CD4-positive, alpha-beta T cell (primary cell): ENCODE data around the gene PPARG. TPM values are rescaled to one million over a fixed set of nuclear protein-coding genes. Genes with fewer than 3 reads are reported as not detected.

ENCODE experiments used
- ATAC-seq: fragments of 200-7000 bp; cut with Tn5 transposase; one replicate; pipeline ENCODE4 v1.10.0; 2022; ENCODE audit warnings: mild to moderate bottlenecking; ENCODE audit not compliant: poor library complexity
- CTCF ChIA-PET: fragments of 350-600 bp; sonication (Branson Sonifier 250); formaldehyde crosslinking; loops from one replicate; lab custom pipeline; 2021; ENCODE audit warnings: antibody characterized with exemption, inconsistent platforms; lab: Charles Lee
- POLR2A ChIA-PET: fragments of 350-600 bp; sonication (Branson Sonifier 250); formaldehyde crosslinking; loops from one replicate; lab custom pipeline; 2021; ENCODE audit warnings: antibody characterized with exemption, inconsistent platforms; lab: Charles Lee
- DNase-seq, 14 experiments: peaks; one replicate each; pipeline ENCODE4 v3.0.0-alpha.2; 2013 to 2020; ENCODE audit warnings: mixed read lengths in 2 of 14
- H3K27ac ChIP-seq, 2 donors: one replicate each; pipeline versions ENCODE4 v1.5.1 to v1.7.0; 2013; ENCODE audit warnings: low read length in 2 of 2, low read depth in 1 of 2, mild to moderate bottlenecking in 1 of 2
- H3K27me3 ChIP-seq, 2 experiments: 1 replicate in 1 of 2; 2 replicates in 1 of 2; pipeline versions ENCODE4 v1.6.1 to v1.7.0; 2013; ENCODE audit warnings: low read length in 2 of 2, control low read depth in 1 of 2, mild to moderate bottlenecking in 1 of 2, moderate library complexity in 1 of 2; ENCODE audit not compliant: insufficient read depth in 2 of 2, control insufficient read depth in 1 of 2
- H3K36me3 ChIP-seq: one replicate; pipeline ENCODE4 v1.6.1; 2013; ENCODE audit warnings: low read length, control low read depth; ENCODE audit not compliant: insufficient read depth
- H3K4me1 ChIP-seq: one replicate; pipeline ENCODE4 v1.6.1; 2013; ENCODE audit warnings: low read length, control low read depth; ENCODE audit not compliant: insufficient read depth
- H3K4me3 ChIP-seq: one replicate; pipeline ENCODE4 v1.5.1; 2013; ENCODE audit warnings: mild to moderate bottlenecking, low read length, moderate library complexity
- H3K9me3 ChIP-seq, 2 experiments: 1 replicate in 1 of 2; 2 replicates in 1 of 2; pipeline versions ENCODE4 v1.6.1 to v1.7.0; 2013; ENCODE audit warnings: low read length in 2 of 2, mild to moderate bottlenecking in 2 of 2, control low read depth in 1 of 2, moderate library complexity in 1 of 2; ENCODE audit not compliant: control insufficient read depth in 1 of 2, insufficient read depth in 1 of 2
- H3K27ac Mint-ChIP-seq: one replicate; pipeline ENCODE4 v1.8.0; 2020; ENCODE audit warnings: mixed read lengths
- H3K27me3 Mint-ChIP-seq: one replicate; pipeline ENCODE4 v1.8.0; 2021; ENCODE audit warnings: mixed read lengths
- H3K36me3 Mint-ChIP-seq: one replicate; pipeline ENCODE4 v1.8.0; 2021; ENCODE audit warnings: low read depth, mixed read lengths
- H3K4me1 Mint-ChIP-seq: one replicate; pipeline ENCODE4 v1.8.0; 2021; ENCODE audit warnings: low read depth, mixed read lengths
- H3K4me3 Mint-ChIP-seq: one replicate; pipeline ENCODE4 v1.8.0; 2020; ENCODE audit warnings: mild to moderate bottlenecking, mixed read lengths
- H3K9me3 Mint-ChIP-seq: one replicate; pipeline ENCODE4 v1.8.0; 2020; ENCODE audit warnings: mixed read lengths
- CTCF ChIP-seq: fragments of 200-600 bp; IDR thresholded peaks from one replicate; pipeline ENCODE4 v1.8.0; 2022; ENCODE audit warnings: antibody characterized with exemption, mild to moderate bottlenecking
- intact Hi-C, 2 experiments: fragments of 100-400 bp; cut with DNase I in 1 of 2; cut with micrococcal nuclease in 1 of 2; formaldehyde crosslinking; loops; one replicate each; pipeline versions ENCODE4 v1.15.1 to v1.9.0; 2023 to 2025; cut with DNase I, micrococcal nuclease
- total RNA-seq, 174 experiments: library from RNA in 2 of 174; stranded (reverse) in 2 of 174; gene quantifications; one replicate each; pipeline ENCODE4 v1.2.3 and lab custom pipeline; 2021 to 2026

The PPARG gene
- total RNA-seq, 2 experiments from 2014 or later, result 0.27 to 0.75 TPM

- Mint-ChIP-seq H3K4me1 (peaks cover 18% of the 10 kb centered on the region), H3K36me3 (no peaks in the 10 kb centered on the region), H3K4me3 (no peak overlapping the region), H3K27me3 (no peaks in the 10 kb centered on the region), H3K27ac (no peak overlapping the region), H3K9me3 (no peaks in the 10 kb centered on the region)
- ATAC-seq (no peak), DNase-seq (no peak)
- POLR2A ChIA-PET, result no interaction called here
- Histone ChIP-seq H3K27ac (no peak overlapping the region), H3K9me3 (no peaks in the 10 kb centered on the region), H3K27me3 (no peaks in the 10 kb centered on the region), H3K36me3 (no peaks in the 10 kb centered on the region), H3K4me3 (no peak overlapping the region), H3K4me1 (peaks cover 11% of the 10 kb centered on the region)
- intact Hi-C loops, result no loop called here
- no peak for TF ChIP-seq CTCF
- CTCF ChIA-PET, result no interaction called here
Observed at GRCh38 chr3:12461097-12461649, 172.3 kb downstream of the PPARG start.

GRCh38 chr3:12462159-12462947 is 173.5 kb downstream of the PPARG start:
- Mint-ChIP-seq H3K9me3 (no peaks in the 10 kb centered on the region), H3K4me3 (peak overlapping the region; percentile 72), H3K4me1 (peaks cover 18% of the 10 kb centered on the region), H3K27ac (peak overlapping the region; percentile 69), H3K27me3 (no peaks in the 10 kb centered on the region), H3K36me3 (no peaks in the 10 kb centered on the region)
- intact Hi-C loops, result no loop called here
- POLR2A ChIA-PET, result no interaction called here
- H3K27ac ChIP-seq, result peak overlapping the region in 1 of 2 donors; percentile 3
- peak; percentile 71 for ATAC-seq
- no peak overlapping the region for H3K4me3 ChIP-seq
- H3K36me3 ChIP-seq, result no peaks in the 10 kb centered on the region
- peak in 6 of 14 experiments; percentile 27 to 53 (median 31) for DNase-seq
- no peaks in the 10 kb centered on the region for H3K27me3 ChIP-seq
- no peak for TF ChIP-seq CTCF
- CTCF ChIA-PET, result no interaction called here
- H3K4me1 ChIP-seq, result peaks cover 11% of the 10 kb centered on the region
- H3K9me3 ChIP-seq, result no peaks in the 10 kb centered on the region

GRCh38 chr3:12463686-12464085 is 174.8 kb downstream of the PPARG start:
- Mint-ChIP-seq H3K4me3 (no peak overlapping the region), H3K27ac (no peak overlapping the region), H3K4me1 (peaks cover 18% of the 10 kb centered on the region), H3K9me3 (no peaks in the 10 kb centered on the region), H3K36me3 (no peaks in the 10 kb centered on the region), H3K27me3 (no peaks in the 10 kb centered on the region)
- intact Hi-C loops, result no loop called here
- Histone ChIP-seq H3K9me3 (no peaks in the 10 kb centered on the region), H3K36me3 (no peaks in the 10 kb centered on the region), H3K27me3 (no peaks in the 10 kb centered on the region), H3K4me1 (peaks cover 11% of the 10 kb centered on the region), H3K4me3 (no peak overlapping the region), H3K27ac (no peak overlapping the region)
- ATAC-seq (no peak), DNase-seq (no peak)
- CTCF ChIA-PET, result no interaction called here
- POLR2A ChIA-PET, result no interaction called here
- no peak for TF ChIP-seq CTCF
